ENCODE data around the gene ISG20.

DNA sequence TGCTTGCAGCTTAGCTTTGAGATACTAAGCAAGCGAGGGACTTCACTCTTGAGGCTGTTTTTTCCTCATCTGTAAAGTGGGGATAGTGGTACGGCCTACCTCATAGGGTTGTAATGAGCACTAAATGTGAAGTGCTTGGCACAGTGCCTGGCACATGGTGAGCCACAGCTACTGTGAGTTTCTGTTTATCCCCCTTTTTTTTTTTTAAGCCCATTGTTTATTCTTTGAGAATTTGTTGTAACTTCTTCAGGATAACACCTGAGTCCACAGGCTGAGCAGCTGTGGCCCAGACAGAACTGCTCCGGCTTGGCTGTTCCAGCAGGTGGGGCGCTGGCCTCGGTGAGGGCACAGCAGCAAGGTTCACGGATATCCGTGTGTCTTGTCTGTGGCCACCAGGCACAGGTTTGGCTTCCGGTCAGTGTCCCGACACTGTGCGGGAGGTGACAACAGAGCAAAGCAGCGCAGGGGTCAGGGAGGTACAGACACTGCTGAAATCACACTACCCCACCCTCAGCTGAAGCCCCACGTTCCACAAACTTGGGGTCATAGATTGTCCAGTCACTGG is 7.3 kb upstream of the ISG20 start:
- TF ChIP-seq, protein P1, sequence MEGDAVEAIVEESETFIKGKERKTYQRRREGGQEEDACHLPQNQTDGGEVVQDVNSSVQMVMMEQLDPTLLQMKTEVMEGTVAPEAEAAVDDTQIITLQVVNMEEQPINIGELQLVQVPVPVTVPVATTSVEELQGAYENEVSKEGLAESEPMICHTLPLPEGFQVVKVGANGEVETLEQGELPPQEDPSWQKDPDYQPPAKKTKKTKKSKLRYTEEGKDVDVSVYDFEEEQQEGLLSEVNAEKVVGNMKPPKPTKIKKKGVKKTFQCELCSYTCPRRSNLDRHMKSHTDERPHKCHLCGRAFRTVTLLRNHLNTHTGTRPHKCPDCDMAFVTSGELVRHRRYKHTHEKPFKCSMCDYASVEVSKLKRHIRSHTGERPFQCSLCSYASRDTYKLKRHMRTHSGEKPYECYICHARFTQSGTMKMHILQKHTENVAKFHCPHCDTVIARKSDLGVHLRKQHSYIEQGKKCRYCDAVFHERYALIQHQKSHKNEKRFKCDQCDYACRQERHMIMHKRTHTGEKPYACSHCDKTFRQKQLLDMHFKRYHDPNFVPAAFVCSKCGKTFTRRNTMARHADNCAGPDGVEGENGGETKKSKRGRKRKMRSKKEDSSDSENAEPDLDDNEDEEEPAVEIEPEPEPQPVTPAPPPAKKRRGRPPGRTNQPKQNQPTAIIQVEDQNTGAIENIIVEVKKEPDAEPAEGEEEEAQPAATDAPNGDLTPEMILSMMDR (IDR thresholded peaks at IDR 0.05; ENCODE audit: insufficient read depth, low read depth, low read length) = no peak
- TF ChIP-seq EZH2 (IDR thresholded peaks at IDR 0.05; ENCODE audit: insufficient read depth, low read length) = no peak
